ENCODE results near the gene PPP2R2C.

PPP2R2C gene

DNA sequence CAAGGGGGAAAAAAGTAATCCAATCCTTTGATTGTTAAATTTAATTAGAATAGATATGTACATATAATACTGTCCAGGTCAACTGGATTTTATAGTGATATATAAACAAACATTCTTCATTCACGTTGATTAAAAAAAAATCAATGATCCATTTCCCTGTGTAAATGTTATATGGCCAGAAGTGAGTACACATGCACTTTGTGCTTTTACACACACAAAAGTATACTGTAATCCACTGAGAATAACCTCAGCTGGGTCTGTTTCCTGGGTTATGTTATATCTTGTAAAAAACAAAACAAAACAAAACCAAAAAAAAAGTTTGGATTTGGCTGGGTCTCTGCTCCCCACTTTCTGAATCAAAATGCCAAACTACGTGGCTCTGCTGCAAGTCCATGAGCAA, 151.1 kb downstream of the PPP2R2C start:
- H3K27ac ChIP-seq (ENCODE audit: low read depth, low read length), result no peak overlapping the region
- H3K4me3 ChIP-seq (ENCODE audit: low read length), result no peak overlapping the region
- no peaks in the 10 kb centered on the region for H3K27me3 ChIP-seq (ENCODE audit: control insufficient read depth, insufficient read depth, low read length)
- no peak overlapping the region for H3K9ac ChIP-seq (ENCODE audit: low read length)
- no peaks in the 10 kb centered on the region for H3K4me1 ChIP-seq (ENCODE audit: control insufficient read depth, insufficient read depth, low read length)
- H3K36me3 ChIP-seq (ENCODE audit: control insufficient read depth, insufficient read depth, low read length), result no peaks in the 10 kb centered on the region

DNA sequence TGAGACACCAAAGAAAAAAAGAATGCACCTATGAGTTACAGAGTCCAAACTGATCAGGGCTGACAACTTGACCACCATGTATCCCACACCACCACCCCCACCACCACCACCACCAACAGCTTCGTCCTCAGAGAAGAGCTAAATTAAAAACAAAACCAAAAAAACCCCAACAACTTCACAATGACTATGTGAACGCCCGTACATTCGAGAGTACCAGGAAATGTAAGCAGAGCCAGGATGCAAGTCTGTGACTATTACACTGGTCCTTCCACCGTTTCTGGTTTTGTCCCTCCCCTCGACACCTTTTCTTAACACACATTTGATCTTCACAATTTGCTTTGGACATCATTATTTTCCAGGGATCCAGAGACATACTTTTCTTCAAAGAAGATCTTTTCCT, 151.8 kb downstream of the PPP2R2C start:
- no peaks in the 10 kb centered on the region for H3K27me3 ChIP-seq (ENCODE audit: control insufficient read depth, insufficient read depth, low read length)
- H3K27ac ChIP-seq (ENCODE audit: low read depth, low read length), result no peak overlapping the region
- no peaks in the 10 kb centered on the region for H3K36me3 ChIP-seq (ENCODE audit: control insufficient read depth, insufficient read depth, low read length)
- no peak overlapping the region for H3K9ac ChIP-seq (ENCODE audit: low read length)
- H3K4me1 ChIP-seq (ENCODE audit: control insufficient read depth, insufficient read depth, low read length), result no peaks in the 10 kb centered on the region
- no peak overlapping the region for H3K4me3 ChIP-seq (ENCODE audit: low read length)

DNA sequence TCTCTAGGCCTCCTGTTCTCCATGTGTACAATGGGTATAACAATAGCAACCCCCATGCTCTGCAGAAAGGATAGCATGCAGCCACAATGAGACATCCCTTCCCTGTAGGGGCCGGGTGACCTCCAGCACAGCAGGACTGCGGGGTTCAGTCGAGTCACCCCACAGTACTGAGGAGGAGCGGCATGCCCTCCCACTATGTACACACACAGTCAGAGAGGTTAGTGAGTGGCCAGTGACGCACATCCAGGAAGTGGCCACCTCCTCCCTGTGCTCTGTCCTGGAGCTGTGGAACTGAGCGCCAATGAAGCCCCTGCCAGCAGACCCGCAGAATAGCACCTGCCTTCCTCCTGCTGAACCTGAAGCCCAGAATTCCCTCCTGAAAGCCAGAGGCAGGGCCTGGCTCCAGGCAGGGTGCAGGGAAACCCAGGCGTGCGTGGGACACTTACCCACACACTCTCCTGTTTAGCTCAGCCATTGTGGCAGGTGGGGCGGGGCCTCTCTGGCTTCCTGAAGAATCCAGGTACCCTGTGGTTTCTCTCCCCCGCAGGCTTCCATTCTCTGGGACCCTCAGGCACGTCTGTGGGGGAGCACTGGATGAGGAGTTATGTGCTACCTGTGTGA, 152.8 kb downstream of the PPP2R2C start:
- no peaks in the 10 kb centered on the region for H3K36me3 ChIP-seq (ENCODE audit: control insufficient read depth, insufficient read depth, low read length)
- H3K9ac ChIP-seq (ENCODE audit: low read length), result no peak overlapping the region
- no peak overlapping the region for H3K4me3 ChIP-seq (ENCODE audit: low read length)
- no peaks in the 10 kb centered on the region for H3K4me1 ChIP-seq (ENCODE audit: control insufficient read depth, insufficient read depth, low read length)
- H3K27me3 ChIP-seq (ENCODE audit: control insufficient read depth, insufficient read depth, low read length), result no peaks in the 10 kb centered on the region
- no peak overlapping the region for H3K27ac ChIP-seq (ENCODE audit: low read depth, low read length)

DNA sequence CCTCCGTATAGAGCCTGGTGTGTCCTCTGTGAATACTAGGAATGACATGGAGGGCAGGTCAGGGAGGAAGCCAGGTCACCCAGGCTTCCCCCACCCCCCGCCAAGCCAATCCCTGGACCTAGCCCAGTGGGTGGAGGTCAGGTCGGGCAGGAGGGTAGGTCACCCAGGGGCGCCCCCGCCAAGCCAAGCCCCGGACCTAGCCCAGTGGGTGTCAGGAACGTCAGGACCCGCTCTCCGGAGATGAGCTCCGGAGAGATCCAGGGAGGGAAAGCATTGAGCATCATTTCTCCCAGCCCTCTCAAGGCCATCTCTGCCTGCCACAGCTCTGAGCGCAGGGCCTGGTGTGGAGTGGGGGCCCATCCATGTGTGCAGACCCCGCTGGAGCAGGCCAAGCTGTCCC, 154.2 kb downstream of the PPP2R2C start:
- H3K9ac ChIP-seq (ENCODE audit: low read length), result no peak overlapping the region
- H3K27me3 ChIP-seq (ENCODE audit: control insufficient read depth, insufficient read depth, low read length), result no peaks in the 10 kb centered on the region
- no peaks in the 10 kb centered on the region for H3K36me3 ChIP-seq (ENCODE audit: control insufficient read depth, insufficient read depth, low read length)
- H3K27ac ChIP-seq (ENCODE audit: low read depth, low read length), result no peak overlapping the region
- H3K4me3 ChIP-seq (ENCODE audit: low read length), result no peak overlapping the region
- H3K4me1 ChIP-seq (ENCODE audit: control insufficient read depth, insufficient read depth, low read length), result no peaks in the 10 kb centered on the region

DNA sequence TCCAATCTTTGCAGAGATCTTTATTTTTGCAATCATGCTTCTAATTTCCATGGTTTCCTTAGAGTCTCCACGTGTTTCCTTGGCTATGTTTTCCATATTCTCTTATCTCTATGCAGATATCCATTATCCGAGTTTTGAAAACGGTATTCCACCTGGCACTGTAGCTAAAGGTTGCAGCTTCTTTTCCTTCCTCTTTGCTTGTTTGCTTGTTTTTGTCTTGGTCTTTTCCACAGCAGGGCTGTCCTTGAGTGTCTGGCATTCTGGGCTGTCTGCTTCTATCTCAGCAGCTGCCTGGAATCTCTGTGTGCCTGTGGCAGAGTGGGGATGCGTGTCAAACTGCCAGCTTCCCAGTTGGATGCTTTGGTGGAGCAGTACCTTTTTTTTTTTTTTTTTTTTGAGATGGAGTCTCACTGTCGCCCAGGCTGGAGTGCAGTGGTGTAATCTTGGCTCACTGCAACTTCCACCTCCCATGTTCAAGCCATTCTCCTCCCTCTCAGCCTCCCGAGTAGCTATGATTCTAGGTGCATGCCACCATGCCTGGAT, 155.9 kb downstream of the PPP2R2C start:
- Histone ChIP-seq H3K4me1 (ENCODE audit: control insufficient read depth, insufficient read depth, low read length) (no peaks in the 10 kb centered on the region), H3K4me3 (ENCODE audit: low read length) (no peak overlapping the region), H3K27ac (ENCODE audit: low read depth, low read length) (no peak overlapping the region), H3K36me3 (ENCODE audit: control insufficient read depth, insufficient read depth, low read length) (no peaks in the 10 kb centered on the region), H3K27me3 (ENCODE audit: control insufficient read depth, insufficient read depth, low read length) (no peaks in the 10 kb centered on the region), H3K9ac (ENCODE audit: low read length) (no peak overlapping the region)

DNA sequence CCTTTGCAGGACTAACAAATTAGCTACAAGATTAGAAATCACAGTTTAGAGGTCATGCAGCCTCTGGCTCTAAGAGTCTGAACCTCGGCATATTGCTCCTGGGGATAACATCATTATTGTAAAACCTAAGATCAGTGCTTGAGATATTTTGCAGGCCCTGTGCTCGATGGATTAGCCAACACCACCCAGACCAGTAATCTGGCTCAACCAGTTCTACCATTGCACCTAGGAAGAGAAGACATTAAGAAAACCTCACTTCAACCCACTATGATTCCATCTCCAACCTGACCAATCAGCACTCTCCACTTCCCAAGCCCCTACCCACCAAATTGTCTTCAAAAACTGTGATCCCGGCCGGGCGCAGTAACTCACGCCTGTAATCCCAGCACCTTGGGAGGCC, 159.2 kb downstream of the PPP2R2C start:
- H3K27ac ChIP-seq (ENCODE audit: low read depth, low read length), result no peak overlapping the region
- H3K27me3 ChIP-seq (ENCODE audit: control insufficient read depth, insufficient read depth, low read length), result peaks cover 2% of the 10 kb centered on the region
- H3K36me3 ChIP-seq (ENCODE audit: control insufficient read depth, insufficient read depth, low read length), result no peaks in the 10 kb centered on the region
- H3K4me3 ChIP-seq (ENCODE audit: low read length), result no peak overlapping the region
- H3K4me1 ChIP-seq (ENCODE audit: control insufficient read depth, insufficient read depth, low read length), result peaks cover 3% of the 10 kb centered on the region
- no peak overlapping the region for H3K9ac ChIP-seq (ENCODE audit: low read length)

DNA sequence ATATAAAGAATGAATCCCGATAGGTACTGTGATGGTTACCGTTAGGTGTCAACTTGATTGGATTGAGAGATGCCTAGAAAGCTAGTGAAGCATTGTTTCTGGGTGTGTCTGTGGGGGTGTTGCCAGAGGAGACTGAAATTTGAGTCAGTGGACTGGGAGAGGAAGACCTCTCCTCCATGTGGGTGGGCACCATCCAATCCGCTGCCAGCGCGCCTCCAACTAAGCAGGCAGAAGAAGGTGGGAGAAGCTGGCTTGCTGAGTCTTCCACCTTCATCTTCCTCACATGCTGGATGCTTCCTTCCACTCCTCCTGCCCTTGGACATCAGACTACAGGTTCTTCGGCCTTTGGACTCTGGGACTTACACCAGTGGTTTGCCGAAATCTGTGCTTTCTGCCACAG, 162.6 kb downstream of the PPP2R2C start:
- Histone ChIP-seq H3K27me3 (ENCODE audit: control insufficient read depth, insufficient read depth, low read length) (peaks cover 2% of the 10 kb centered on the region), H3K36me3 (ENCODE audit: control insufficient read depth, insufficient read depth, low read length) (no peaks in the 10 kb centered on the region), H3K27ac (ENCODE audit: low read depth, low read length) (no peak overlapping the region), H3K9ac (ENCODE audit: low read length) (no peak overlapping the region), H3K4me3 (ENCODE audit: low read length) (peak overlapping the region; percentile 34), H3K4me1 (ENCODE audit: control insufficient read depth, insufficient read depth, low read length) (peaks cover 3% of the 10 kb centered on the region)

DNA sequence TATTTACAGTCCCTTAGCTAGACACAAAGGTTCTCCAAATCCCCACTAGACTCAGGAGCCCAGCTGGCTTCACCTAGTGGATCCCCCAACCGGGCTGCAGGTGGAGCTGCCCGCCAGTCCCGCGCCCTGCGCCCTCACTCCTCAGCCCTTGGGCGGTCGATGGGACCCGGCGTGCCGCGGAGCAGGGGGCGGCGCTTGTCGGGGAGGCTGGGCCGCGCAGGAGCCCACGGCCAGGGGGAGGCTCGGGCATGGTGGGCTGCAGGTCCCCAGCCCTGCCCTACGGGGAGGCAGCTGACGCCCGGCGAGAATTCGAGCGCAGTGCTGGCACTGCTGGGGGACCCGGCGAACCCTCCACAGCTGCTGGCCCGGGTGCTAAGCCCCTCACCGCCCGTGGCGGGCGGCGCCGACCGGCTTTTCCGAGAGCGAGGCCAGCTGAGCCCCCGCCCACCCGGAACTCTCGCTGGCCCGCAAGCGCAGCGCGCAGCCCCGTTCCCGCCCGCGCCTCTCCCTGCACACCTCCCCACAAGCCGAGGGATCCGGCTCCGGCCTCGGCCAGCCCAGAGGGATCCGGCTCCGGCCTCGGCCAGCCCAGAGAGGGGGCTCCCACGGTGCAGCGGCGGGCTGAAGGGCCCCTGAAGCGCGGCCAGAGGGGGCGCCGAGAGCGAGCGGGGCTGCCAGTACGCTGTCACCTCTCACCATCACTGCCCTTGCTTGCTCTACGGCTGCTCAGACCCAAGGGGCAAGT, 163.3 kb downstream of the PPP2R2C start:
- H3K9ac ChIP-seq (ENCODE audit: low read length), result no peak overlapping the region
- H3K27ac ChIP-seq (ENCODE audit: low read depth, low read length), result no peak overlapping the region
- H3K36me3 ChIP-seq (ENCODE audit: control insufficient read depth, insufficient read depth, low read length), result no peaks in the 10 kb centered on the region
- peaks cover 3% of the 10 kb centered on the region for H3K4me1 ChIP-seq (ENCODE audit: control insufficient read depth, insufficient read depth, low read length)
- H3K4me3 ChIP-seq (ENCODE audit: low read length), result peak overlapping the region; percentile 54
- peaks cover 2% of the 10 kb centered on the region for H3K27me3 ChIP-seq (ENCODE audit: control insufficient read depth, insufficient read depth, low read length)

DNA sequence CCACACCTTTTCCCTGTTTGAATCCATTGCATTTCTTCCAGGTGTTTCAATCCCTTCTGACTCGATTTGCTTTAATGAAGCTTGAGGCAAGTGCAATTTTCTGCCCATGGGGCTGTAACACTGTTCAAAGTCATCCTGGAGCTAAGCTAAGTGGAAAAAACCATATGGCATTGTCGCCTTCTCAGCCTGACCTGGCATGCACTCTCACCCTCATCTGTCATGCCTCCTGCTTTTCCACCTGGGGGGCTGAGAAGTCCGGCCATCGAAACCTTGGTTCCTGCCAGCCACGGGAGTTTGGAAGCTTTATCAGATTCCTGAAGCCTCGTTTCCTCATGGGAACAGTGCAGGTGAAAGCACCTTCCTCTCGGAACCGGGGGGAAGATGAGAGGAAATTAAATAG, 164.5 kb downstream of the PPP2R2C start:
- Histone ChIP-seq H3K27ac (ENCODE audit: low read depth, low read length) (no peak overlapping the region), H3K36me3 (ENCODE audit: control insufficient read depth, insufficient read depth, low read length) (peaks cover under 1% of the 10 kb centered on the region), H3K9ac (ENCODE audit: low read length) (no peak overlapping the region), H3K27me3 (ENCODE audit: control insufficient read depth, insufficient read depth, low read length) (peaks cover 2% of the 10 kb centered on the region), H3K4me1 (ENCODE audit: control insufficient read depth, insufficient read depth, low read length) (peaks cover 3% of the 10 kb centered on the region), H3K4me3 (ENCODE audit: low read length) (no peak overlapping the region)

DNA sequence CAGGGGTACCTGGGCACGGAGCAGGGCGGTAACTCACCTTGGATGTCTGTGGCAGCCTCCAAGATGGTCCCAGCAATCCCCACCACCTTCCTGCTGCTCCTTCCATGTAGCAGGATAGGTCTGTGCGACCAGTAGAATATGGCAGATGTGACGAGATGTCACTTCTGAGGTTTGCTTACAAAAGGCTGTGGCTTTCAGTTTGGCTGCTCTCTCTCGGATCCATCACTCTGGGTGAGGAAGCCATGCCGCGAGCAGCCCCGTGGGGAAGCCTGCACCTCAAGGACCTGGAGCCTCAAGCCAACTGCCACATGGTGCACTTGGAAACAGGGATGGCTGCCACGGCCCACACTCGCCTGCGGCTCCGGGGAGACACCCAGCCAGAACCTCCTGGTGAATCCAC, 165.2 kb downstream of the PPP2R2C start:
- Histone ChIP-seq H3K36me3 (ENCODE audit: control insufficient read depth, insufficient read depth, low read length) (peaks cover 7% of the 10 kb centered on the region), H3K4me3 (ENCODE audit: low read length) (no peak overlapping the region), H3K27me3 (ENCODE audit: control insufficient read depth, insufficient read depth, low read length) (peaks cover 2% of the 10 kb centered on the region), H3K27ac (ENCODE audit: low read depth, low read length) (no peak overlapping the region), H3K4me1 (ENCODE audit: control insufficient read depth, insufficient read depth, low read length) (peaks cover 3% of the 10 kb centered on the region), H3K9ac (ENCODE audit: low read length) (no peak overlapping the region)

DNA sequence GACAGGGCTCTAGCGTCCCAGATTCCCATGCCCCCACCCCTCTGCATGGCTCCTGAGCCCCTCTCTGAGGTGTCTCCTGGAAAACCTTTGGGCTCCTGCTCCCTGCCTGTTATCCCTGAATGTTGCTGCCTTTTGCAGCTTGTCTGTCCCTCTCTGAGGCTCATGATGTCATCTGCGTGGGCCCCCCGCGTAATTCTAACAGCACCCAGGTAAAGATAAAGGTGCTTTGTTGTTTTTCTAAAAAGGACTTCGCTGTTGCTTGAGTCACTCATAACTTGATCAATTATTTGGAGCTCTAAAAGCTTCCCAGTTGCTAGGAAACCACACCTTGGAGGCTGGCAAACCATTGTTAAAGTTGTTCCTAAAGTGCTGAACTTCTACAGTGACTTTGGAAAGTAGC, 166.1 kb downstream of the PPP2R2C start:
- Histone ChIP-seq H3K9ac (ENCODE audit: low read length) (no peak overlapping the region), H3K4me1 (ENCODE audit: control insufficient read depth, insufficient read depth, low read length) (peaks cover 3% of the 10 kb centered on the region), H3K27ac (ENCODE audit: low read depth, low read length) (no peak overlapping the region)

DNA sequence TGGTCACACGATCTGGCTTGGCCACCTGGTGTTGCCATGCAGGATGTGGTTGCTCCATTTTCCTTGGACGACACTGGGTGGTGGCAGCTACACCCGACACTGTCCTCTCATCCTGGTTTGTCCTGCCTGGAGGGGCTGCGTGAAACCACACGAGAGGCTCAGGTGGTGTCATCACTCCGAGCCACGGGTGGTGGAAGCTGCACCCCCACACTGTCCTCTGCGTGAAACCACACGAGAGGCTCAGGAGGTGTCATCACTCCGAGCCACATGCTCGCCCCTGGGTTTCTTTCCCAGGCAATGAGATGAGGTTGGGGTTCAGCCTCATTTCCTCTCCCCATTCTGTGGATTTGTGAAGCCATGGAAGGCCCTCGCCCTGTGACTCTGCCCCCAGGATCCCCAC, 168.5 kb downstream of the PPP2R2C start:
- Histone ChIP-seq H3K4me1 (ENCODE audit: control insufficient read depth, insufficient read depth, low read length) (no peaks in the 10 kb centered on the region), H3K9ac (ENCODE audit: low read length) (no peak overlapping the region), H3K36me3 (ENCODE audit: control insufficient read depth, insufficient read depth, low read length) (peaks cover 25% of the 10 kb centered on the region)

More for the DNA sequence above, 166.1 kb downstream of the PPP2R2C start:
- Histone ChIP-seq H3K36me3 (ENCODE audit: control insufficient read depth, insufficient read depth, low read length) (peaks cover 15% of the 10 kb centered on the region), H3K4me3 (ENCODE audit: low read length) (no peak overlapping the region), H3K27me3 (ENCODE audit: control insufficient read depth, insufficient read depth, low read length) (peaks cover 2% of the 10 kb centered on the region)

DNA sequence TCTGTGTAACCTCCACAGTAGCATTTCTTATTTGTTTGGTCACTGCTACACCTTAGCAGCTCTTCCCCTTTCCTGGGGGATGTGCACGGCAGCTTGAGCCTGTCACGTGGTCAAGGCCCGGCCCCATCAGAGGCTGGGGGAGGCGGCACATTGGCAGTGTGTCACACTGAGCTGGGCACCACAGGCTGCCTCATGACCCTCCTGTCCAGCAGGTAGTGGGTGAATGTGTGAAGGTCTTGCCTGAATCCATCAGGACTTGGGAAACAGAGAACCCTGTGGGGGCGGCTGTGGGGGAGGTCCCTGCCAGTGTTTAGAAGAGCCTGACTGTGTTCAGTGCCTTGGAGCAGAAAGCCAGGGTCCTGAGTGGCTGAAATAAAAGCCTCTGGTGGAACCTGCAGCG, 169.5 kb downstream of the PPP2R2C start:
- Histone ChIP-seq H3K9ac (ENCODE audit: low read length) (no peak overlapping the region), H3K4me3 (ENCODE audit: low read length) (no peak overlapping the region)

More for the DNA sequence above, 168.5 kb downstream of the PPP2R2C start:
- Histone ChIP-seq H3K27ac (ENCODE audit: low read depth, low read length) (no peak overlapping the region), H3K27me3 (ENCODE audit: control insufficient read depth, insufficient read depth, low read length) (no peaks in the 10 kb centered on the region), H3K4me3 (ENCODE audit: low read length) (no peak overlapping the region)

More for the DNA sequence above, 169.5 kb downstream of the PPP2R2C start:
- Histone ChIP-seq H3K27ac (ENCODE audit: low read depth, low read length) (no peak overlapping the region), H3K4me1 (ENCODE audit: control insufficient read depth, insufficient read depth, low read length) (no peaks in the 10 kb centered on the region), H3K36me3 (ENCODE audit: control insufficient read depth, insufficient read depth, low read length) (peaks cover 25% of the 10 kb centered on the region), H3K27me3 (ENCODE audit: control insufficient read depth, insufficient read depth, low read length) (no peaks in the 10 kb centered on the region)

All from rectal smooth muscle tissue (tissue), 1 donor.